HepG2 (cell line): ENCODE results near the gene DENND4B. TPM values are rescaled to one million over a fixed set of nuclear protein-coding genes. Genes with fewer than 3 reads are reported as not detected.

ENCODE experiments used
- ARNT ChIP-seq: fragments of 450-650 bp; IDR thresholded peaks from 2 replicates; pipeline ENCODE4 v1.6.1; 2017
- FOXK2 ChIP-seq: fragments of 450-650 bp; IDR thresholded peaks from 2 replicates; pipeline ENCODE4 v1.6.1; 2016
- HDAC1 ChIP-seq: sonication (generic); formaldehyde crosslinking; IDR thresholded peaks from 2 replicates; pipeline ENCODE4 v1.5.1; 2020; ENCODE audit warnings: mild to moderate bottlenecking, missing genetic modification reagents
- HOXA3 ChIP-seq: sonication (generic); formaldehyde crosslinking; IDR thresholded peaks from 2 replicates; pipeline ENCODE4 v1.5.0; 2020; ENCODE audit warnings: missing genetic modification reagents
- MBD4 ChIP-seq: IDR thresholded peaks from 2 replicates; pipeline ENCODE4 v1.6.1; 2012; ENCODE audit warnings: low read length, inconsistent platforms, borderline replicate concordance
- MYPOP ChIP-seq: sonication (generic); formaldehyde crosslinking; IDR thresholded peaks from 2 replicates; pipeline ENCODE4 v1.8.1; 2023; ENCODE audit warnings: mild to moderate bottlenecking, moderate library complexity, missing genetic modification reagents
- NFATC3 ChIP-seq: sonication (generic); formaldehyde crosslinking; IDR thresholded peaks from 2 replicates; pipeline ENCODE4 v1.5.1; 2020; ENCODE audit warnings: mild to moderate bottlenecking, missing genetic modification reagents
- NFE2 ChIP-seq: sonication (generic); formaldehyde crosslinking; IDR thresholded peaks from 2 replicates; pipeline ENCODE4 v1.4.0; 2020; ENCODE audit warnings: missing genetic modification reagents
- NFE2L1 ChIP-seq: sonication (generic); formaldehyde crosslinking; IDR thresholded peaks from 2 replicates; pipeline ENCODE4 v1.4.0; 2020; ENCODE audit warnings: missing genetic modification reagents, mild to moderate bottlenecking, borderline replicate concordance
- SETDB1 ChIP-seq: sonication (generic); formaldehyde crosslinking; IDR thresholded peaks from 2 replicates; pipeline ENCODE4 v1.5.1; 2020; ENCODE audit warnings: missing genetic modification reagents, mild to moderate bottlenecking, borderline replicate concordance
- SMC3 ChIP-seq: IDR thresholded peaks from 2 replicates; pipeline ENCODE4 v1.6.1; 2011; ENCODE audit warnings: low read length, improper control_type of control experiment
- SSRP1 ChIP-seq: IDR thresholded peaks from 2 replicates; pipeline ENCODE4 v1.6.1; 2016; ENCODE audit warnings: control low read depth
- ZBTB21 ChIP-seq: sonication (generic); formaldehyde crosslinking; IDR thresholded peaks from 2 replicates; pipeline ENCODE4 v1.4.0; 2020; ENCODE audit warnings: missing genetic modification reagents
- ZBTB8A ChIP-seq: sonication (generic); formaldehyde crosslinking; IDR thresholded peaks from 2 replicates; pipeline ENCODE4 v1.4.0; 2020; ENCODE audit warnings: mild to moderate bottlenecking, low read depth, missing genetic modification reagents, borderline replicate concordance
- ZFP36 ChIP-seq: fragments of 150-350 bp; IDR thresholded peaks from 2 replicates; pipeline ENCODE4 v1.6.1; 2018; ENCODE audit warnings: borderline replicate concordance, low read length, low read depth; ENCODE audit not compliant: partially characterized antibody
- ZFP37 ChIP-seq: sonication (generic); formaldehyde crosslinking; IDR thresholded peaks from 2 replicates; pipeline ENCODE4 v1.4.0; 2020; ENCODE audit warnings: missing genetic modification reagents, borderline replicate concordance
- ZNF101 ChIP-seq: sonication (generic); formaldehyde crosslinking; IDR thresholded peaks from 2 replicates; pipeline ENCODE4 v1.4.0; 2020; ENCODE audit warnings: mild to moderate bottlenecking, low read depth, missing genetic modification reagents, borderline replicate concordance
- ZNF234 ChIP-seq: sonication (generic); formaldehyde crosslinking; conservative IDR thresholded peaks from 2 replicates; pipeline ENCODE4 v1.5.1; 2020; ENCODE audit warnings: mild to moderate bottlenecking, missing genetic modification reagents
- ZNF326 ChIP-seq: sonication (generic); formaldehyde crosslinking; IDR thresholded peaks from 2 replicates; pipeline ENCODE4 v1.4.0; 2020; ENCODE audit warnings: missing genetic modification reagents, borderline replicate concordance
- ZNF468 ChIP-seq: sonication (generic); formaldehyde crosslinking; IDR thresholded peaks from 2 replicates; pipeline ENCODE4 v1.8.0; 2022; ENCODE audit warnings: mild to moderate bottlenecking, moderate library complexity, missing genetic modification reagents
- ZNF564 ChIP-seq: sonication (generic); formaldehyde crosslinking; IDR thresholded peaks from 2 replicates; pipeline ENCODE4 v1.8.1; 2023; ENCODE audit warnings: mild to moderate bottlenecking, missing genetic modification reagents
- ZNF709 ChIP-seq: sonication (generic); formaldehyde crosslinking; IDR thresholded peaks from 2 replicates; pipeline ENCODE4 v1.5.0; 2020; ENCODE audit warnings: mild to moderate bottlenecking, missing genetic modification reagents
- ZNF775 ChIP-seq: sonication (generic); formaldehyde crosslinking; IDR thresholded peaks from 2 replicates; pipeline ENCODE4 v1.4.0; 2020; ENCODE audit warnings: missing genetic modification reagents, mild to moderate bottlenecking, moderate library complexity, borderline replicate concordance
- ZNF776 ChIP-seq: sonication (generic); formaldehyde crosslinking; IDR thresholded peaks from 2 replicates; pipeline ENCODE4 v1.4.0; 2020; ENCODE audit warnings: mild to moderate bottlenecking, missing genetic modification reagents
- ZNF879 ChIP-seq: sonication (generic); formaldehyde crosslinking; IDR thresholded peaks from 2 replicates; pipeline ENCODE4 v1.8.1; 2023; ENCODE audit warnings: missing genetic modification reagents
- polyA plus RNA-seq, 8 experiments: library from polyadenylated mRNA; depleted of rRNA in 3 of 8; stranded (reverse) in 7 of 8; unstranded in 1 of 8; fragments of >200 nt; fragmentation: Illumina TruSeq in 4 of 8; extraction: Trizol in 4 of 8; gene quantifications; 2 replicates each; pipeline versions ENCODE4 v1.2.1 to v1.2.3, GENCODE V29; 2011 to 2016; ENCODE audit warnings: low read depth in 4 of 8, missing spikeins in 1 of 8, mixed read lengths in 1 of 8; ENCODE audit not compliant: insufficient read depth in 1 of 8
- total RNA-seq, 5 experiments: library from RNA; depleted of rRNA; stranded (reverse); fragments of >200 nt; fragmentation: Illumina TruSeq; extraction: Trizol; gene quantifications; 2 replicates each; pipeline ENCODE4 v1.2.3, GENCODE V29; 2016; ENCODE audit warnings: low read depth in 1 of 5
- TF ChIP-seq, protein P1 (sequence below): sonication (generic); formaldehyde crosslinking; IDR thresholded peaks from 2 replicates; pipeline ENCODE4 v1.4.0; 2020; ENCODE audit warnings: missing genetic modification reagents, low read depth, mild to moderate bottlenecking, borderline replicate concordance
- TF ChIP-seq, protein P2 (sequence below): sonication (generic); formaldehyde crosslinking; IDR thresholded peaks from 2 replicates; pipeline ENCODE4 v1.9.0; 2021; ENCODE audit warnings: missing genetic modification reagents, mild to moderate bottlenecking, borderline replicate concordance

DENND4B gene
- total and polyA plus RNA-seq, 2 of the 13 experiments (the other 11 are each of a cell fraction or from before 2014, with no cell fraction given), result 15.1 to 20.3 TPM

GRCh38 chr1:153967107-153967999 lies 20.8 kb upstream of the DENND4B start, which contains the start of gene CREB3L4 (continued):
- no peak for TF ChIP-seq ZNF468 (CRISPR knock-in tag)
- TF ChIP-seq ZFP36, result no peak
- TF ChIP-seq MBD4, result no peak
- TF ChIP-seq ZBTB8A (CRISPR knock-in tag), result peak; percentile 51; the same call in 1 of the 2 replicates
- TF ChIP-seq ZNF879 (CRISPR knock-in tag), result 0 out of 2 replicates have a peak, but pooled peaks have one; percentile 59
- peak; percentile 73 for TF ChIP-seq FOXK2
- no peak for TF ChIP-seq ZNF326 (CRISPR knock-in tag)
- TF ChIP-seq HDAC1, result peak; percentile 88
- TF ChIP-seq ZNF101 (CRISPR knock-in tag), result no peak
- no peak; the same call in 1 of the 2 replicates for TF ChIP-seq SSRP1
- TF ChIP-seq ZFP37 (CRISPR knock-in tag), result 0 out of 2 replicates have a peak, but pooled peaks have one; percentile 70
- TF ChIP-seq ZNF775 (CRISPR knock-in tag), result no peak
- TF ChIP-seq ARNT, result no peak
- peak; percentile 64; the same call in 1 of the 2 replicates for TF ChIP-seq HOXA3
- TF ChIP-seq SMC3, result no peak
- TF ChIP-seq, protein P1, sequence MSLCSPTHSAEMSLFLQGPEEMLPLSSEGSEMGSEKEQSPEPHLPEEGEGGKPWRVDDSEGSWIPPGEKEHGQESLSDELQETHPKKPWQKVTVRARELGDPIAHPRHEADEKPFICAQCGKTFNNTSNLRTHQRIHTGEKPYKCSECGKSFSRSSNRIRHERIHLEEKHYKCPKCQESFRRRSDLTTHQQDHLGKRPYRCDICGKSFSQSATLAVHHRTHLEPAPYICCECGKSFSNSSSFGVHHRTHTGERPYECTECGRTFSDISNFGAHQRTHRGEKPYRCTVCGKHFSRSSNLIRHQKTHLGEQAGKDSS (CRISPR knock-in tag), result peak; percentile 63
- TF ChIP-seq ZNF776 (CRISPR knock-in tag), result peak; percentile 36; the same call in 1 of the 2 replicates
- TF ChIP-seq MYPOP, result peak; percentile 87
- TF ChIP-seq ZNF709 (CRISPR knock-in tag), result peak; percentile 81; the same call in 1 of the 2 replicates
- TF ChIP-seq SETDB1 (CRISPR knock-in tag), result no peak
- TF ChIP-seq NFE2L1 (CRISPR knock-in tag), result no peak
- no peak for TF ChIP-seq ZBTB21 (CRISPR knock-in tag)
- TF ChIP-seq ZNF564, result peak; percentile 79; the same call in 1 of the 2 replicates
- TF ChIP-seq ZNF234 (CRISPR knock-in tag), result peak; percentile 79; the same call in 1 of the 2 replicates
- TF ChIP-seq, protein P2, sequence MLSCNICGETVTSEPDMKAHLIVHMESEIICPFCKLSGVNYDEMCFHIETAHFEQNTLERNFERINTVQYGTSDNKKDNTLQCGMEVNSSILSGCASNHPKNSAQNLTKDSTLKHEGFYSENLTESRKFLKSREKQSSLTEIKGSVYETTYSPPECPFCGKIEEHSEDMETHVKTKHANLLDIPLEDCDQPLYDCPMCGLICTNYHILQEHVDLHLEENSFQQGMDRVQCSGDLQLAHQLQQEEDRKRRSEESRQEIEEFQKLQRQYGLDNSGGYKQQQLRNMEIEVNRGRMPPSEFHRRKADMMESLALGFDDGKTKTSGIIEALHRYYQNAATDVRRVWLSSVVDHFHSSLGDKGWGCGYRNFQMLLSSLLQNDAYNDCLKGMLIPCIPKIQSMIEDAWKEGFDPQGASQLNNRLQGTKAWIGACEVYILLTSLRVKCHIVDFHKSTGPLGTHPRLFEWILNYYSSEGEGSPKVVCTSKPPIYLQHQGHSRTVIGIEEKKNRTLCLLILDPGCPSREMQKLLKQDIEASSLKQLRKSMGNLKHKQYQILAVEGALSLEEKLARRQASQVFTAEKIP, result no peak
- TF ChIP-seq NFATC3 (CRISPR knock-in tag), result 0 out of 2 replicates have a peak, but pooled peaks have one; percentile 14
- no peak for TF ChIP-seq NFE2 (CRISPR knock-in tag)
